ENCODE data around the gene TLK2.

DNA sequence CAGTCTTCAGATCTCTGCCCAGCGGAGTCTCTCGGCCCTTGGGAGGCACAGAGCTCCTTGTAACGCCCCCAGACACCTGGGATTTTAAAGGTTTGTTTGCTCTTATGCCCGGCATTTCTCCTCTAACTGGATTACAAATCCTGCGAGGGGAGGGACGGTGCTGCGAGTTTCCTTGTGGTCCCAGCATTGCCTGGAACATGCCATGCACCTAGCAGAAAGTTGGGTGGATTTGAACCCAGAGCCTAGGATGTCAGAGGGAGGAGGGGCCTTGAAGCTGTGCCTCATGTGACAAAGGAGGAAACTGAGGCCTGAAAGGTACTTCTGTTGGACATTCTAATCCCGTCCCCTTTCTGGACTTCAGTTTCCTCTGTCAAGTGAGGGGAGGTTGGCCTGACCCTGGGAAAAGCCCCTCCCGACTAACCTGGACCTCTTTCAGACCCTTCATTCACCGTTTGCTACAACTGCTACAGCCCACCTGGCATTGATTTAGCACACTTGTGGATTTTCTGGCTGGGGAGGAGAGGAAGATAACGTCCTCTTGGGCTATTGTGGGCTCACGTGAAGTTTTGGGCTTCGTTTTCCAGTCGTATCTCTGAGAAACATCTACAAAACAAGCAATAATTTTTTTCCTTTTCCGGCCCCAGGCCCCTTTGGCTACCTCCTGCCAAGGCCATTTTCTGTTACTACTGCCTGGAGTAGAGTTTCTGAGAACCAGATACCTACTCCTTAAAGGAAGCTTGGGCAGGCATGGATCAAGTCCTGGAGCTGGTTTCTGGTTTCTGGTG lies 179.7 kb downstream of the TLK2 start:
- TF ChIP-seq, protein P1, sequence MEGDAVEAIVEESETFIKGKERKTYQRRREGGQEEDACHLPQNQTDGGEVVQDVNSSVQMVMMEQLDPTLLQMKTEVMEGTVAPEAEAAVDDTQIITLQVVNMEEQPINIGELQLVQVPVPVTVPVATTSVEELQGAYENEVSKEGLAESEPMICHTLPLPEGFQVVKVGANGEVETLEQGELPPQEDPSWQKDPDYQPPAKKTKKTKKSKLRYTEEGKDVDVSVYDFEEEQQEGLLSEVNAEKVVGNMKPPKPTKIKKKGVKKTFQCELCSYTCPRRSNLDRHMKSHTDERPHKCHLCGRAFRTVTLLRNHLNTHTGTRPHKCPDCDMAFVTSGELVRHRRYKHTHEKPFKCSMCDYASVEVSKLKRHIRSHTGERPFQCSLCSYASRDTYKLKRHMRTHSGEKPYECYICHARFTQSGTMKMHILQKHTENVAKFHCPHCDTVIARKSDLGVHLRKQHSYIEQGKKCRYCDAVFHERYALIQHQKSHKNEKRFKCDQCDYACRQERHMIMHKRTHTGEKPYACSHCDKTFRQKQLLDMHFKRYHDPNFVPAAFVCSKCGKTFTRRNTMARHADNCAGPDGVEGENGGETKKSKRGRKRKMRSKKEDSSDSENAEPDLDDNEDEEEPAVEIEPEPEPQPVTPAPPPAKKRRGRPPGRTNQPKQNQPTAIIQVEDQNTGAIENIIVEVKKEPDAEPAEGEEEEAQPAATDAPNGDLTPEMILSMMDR (IDR thresholded peaks at IDR 0.05; ENCODE audit: extremely low read depth in 1 of 2, insufficient read depth in 1 of 2, low read depth in 1 of 2, low read length in 2 of 2): no peak
- TF ChIP-seq POLR2A (IDR thresholded peaks at IDR 0.05; ENCODE audit: low read depth, low read length) (no peak), JUN (IDR thresholded peaks at IDR 0.05; ENCODE audit: borderline replicate concordance, insufficient read depth, insufficient read length, low read depth) (no peak), GATA2 (IDR thresholded peaks at IDR 0.05; ENCODE audit: insufficient read depth, insufficient read length, low read depth, low read length) (no peak), MYC (IDR thresholded peaks at IDR 0.05; ENCODE audit: low read depth, low read length) (no peak), POLR2AphosphoS5 (IDR thresholded peaks at IDR 0.05; ENCODE audit: insufficient read depth, low read depth, low read length) (no peak)

Data from endothelial cell of umbilical vein (primary cell).